Mesenchymal stem cell (in vitro differentiated cells and primary cell): ENCODE results near the gene PRKCD.
A peak's percentile ranks its signal among the peaks of the same experiment; 100 is the strongest.

Experiments used
- DNase-seq: peaks from one replicate; pipeline ENCODE4 v3.0.0-alpha.2; 2013
- H2AFZ ChIP-seq: one replicate; pipeline ENCODE4 v1.6.1; 2013; ENCODE audit warnings: low read depth, mild to moderate bottlenecking, control low read depth, inconsistent platforms, low read length, moderate library complexity
- H2AK5ac ChIP-seq: 2 replicates; pipeline ENCODE4 v1.6.1; 2013; ENCODE audit warnings: low read length, moderate library complexity, mild to moderate bottlenecking, inconsistent platforms; ENCODE audit not compliant: severe bottlenecking
- H2BK120ac ChIP-seq: one replicate; pipeline ENCODE4 v1.6.1; 2013; ENCODE audit warnings: low read depth, mild to moderate bottlenecking, inconsistent platforms, low read length, moderate library complexity
- H2BK12ac ChIP-seq, 2 experiments: one replicate each; pipeline ENCODE4 v1.6.1; 2013; ENCODE audit warnings: inconsistent platforms in 2 of 2, low read length in 2 of 2, mild to moderate bottlenecking in 2 of 2, moderate library complexity in 2 of 2, control low read depth in 1 of 2
- H2BK15ac ChIP-seq: one replicate; pipeline ENCODE4 v1.6.1; 2013; ENCODE audit warnings: mild to moderate bottlenecking, low read depth, inconsistent platforms; ENCODE audit not compliant: poor library complexity, severe bottlenecking
- H2BK5ac ChIP-seq: 2 replicates; pipeline ENCODE4 v1.6.1; 2013; ENCODE audit warnings: low read depth, mild to moderate bottlenecking, low read length, control low read depth, inconsistent platforms; ENCODE audit not compliant: poor library complexity, severe bottlenecking
- H3K14ac ChIP-seq, 2 experiments: one replicate each; pipeline ENCODE4 v1.6.1; 2013; ENCODE audit warnings: inconsistent platforms in 2 of 2, low read length in 2 of 2, control low read depth in 1 of 2, mild to moderate bottlenecking in 1 of 2, moderate library complexity in 1 of 2
- H3K18ac ChIP-seq, 2 experiments: one replicate each; pipeline ENCODE4 v1.6.1; 2013; ENCODE audit warnings: inconsistent platforms in 2 of 2, low read length in 2 of 2, control low read depth in 1 of 2, low read depth in 1 of 2, mild to moderate bottlenecking in 1 of 2
- H3K23ac ChIP-seq, 2 experiments: one replicate each; pipeline ENCODE4 v1.6.1; 2013; ENCODE audit warnings: inconsistent platforms in 2 of 2, low read length in 2 of 2, mild to moderate bottlenecking in 2 of 2, moderate library complexity in 2 of 2, control low read depth in 1 of 2
- H3K27ac ChIP-seq: 2 replicates; pipeline ENCODE4 v1.5.1; 2013; ENCODE audit warnings: mild to moderate bottlenecking, moderate library complexity, low read length, control low read depth, inconsistent platforms; ENCODE audit not compliant: poor library complexity, severe bottlenecking
- H3K27me3 ChIP-seq, 2 experiments: 2 replicates each; pipeline versions ENCODE4 v1.6.1 to v1.7.0; 2013; ENCODE audit warnings: low read length in 2 of 2, mild to moderate bottlenecking in 2 of 2, moderate library complexity in 2 of 2, control low read depth in 1 of 2, inconsistent platforms in 1 of 2; ENCODE audit not compliant: control insufficient read depth in 1 of 2, insufficient read depth in 1 of 2
- H3K36me3 ChIP-seq, 2 experiments: 2 replicates each; pipeline versions ENCODE4 v1.6.1 to v1.7.0; 2013; ENCODE audit warnings: low read length in 2 of 2, control low read depth in 1 of 2, inconsistent platforms in 1 of 2, low read depth in 1 of 2, mild to moderate bottlenecking in 1 of 2; ENCODE audit not compliant: insufficient read depth in 2 of 2, control insufficient read depth in 1 of 2
- H3K4ac ChIP-seq, 2 experiments: one replicate each; pipeline ENCODE4 v1.6.1; 2013; ENCODE audit warnings: inconsistent platforms in 2 of 2, low read length in 2 of 2, mild to moderate bottlenecking in 2 of 2, moderate library complexity in 2 of 2, control low read depth in 1 of 2, low read depth in 1 of 2
- H3K4me1 ChIP-seq: 2 replicates; pipeline ENCODE4 v1.6.1; 2013; ENCODE audit warnings: low read depth, low read length, control low read depth; ENCODE audit not compliant: control insufficient read depth, insufficient read depth
- H3K4me2 ChIP-seq: 2 replicates; pipeline ENCODE4 v1.6.1; 2013; ENCODE audit warnings: low read length, mild to moderate bottlenecking, inconsistent platforms; ENCODE audit not compliant: poor library complexity, severe bottlenecking
- H3K4me3 ChIP-seq, 2 experiments: 2 replicates each; pipeline versions ENCODE4 v1.5.1 to v1.7.0; 2013; ENCODE audit warnings: low read length in 2 of 2, mild to moderate bottlenecking in 2 of 2, control low read depth in 1 of 2, low read depth in 1 of 2; ENCODE audit not compliant: insufficient read depth in 1 of 2
- H3K79me1 ChIP-seq: replicated peaks from 2 replicates; pipeline ENCODE4 v1.6.1; 2013; ENCODE audit warnings: mild to moderate bottlenecking, control low read depth, low read length, inconsistent platforms; ENCODE audit not compliant: poor library complexity, severe bottlenecking
- H3K9ac ChIP-seq: 2 replicates; pipeline ENCODE4 v1.7.0; 2013; ENCODE audit warnings: mild to moderate bottlenecking, low read length, moderate library complexity
- H3K9me3 ChIP-seq: 2 replicates; pipeline ENCODE4 v1.7.0; 2013; ENCODE audit warnings: mild to moderate bottlenecking, low read length; ENCODE audit not compliant: control insufficient read depth
- H4K8ac ChIP-seq: one replicate; pipeline ENCODE4 v1.6.1; 2013; ENCODE audit warnings: inconsistent platforms, mild to moderate bottlenecking, low read length, moderate library complexity
- H4K91ac ChIP-seq: one replicate; pipeline ENCODE4 v1.6.1; 2013; ENCODE audit warnings: mild to moderate bottlenecking, low read length, inconsistent platforms
- WGBS: methylation state at CpG from one replicate; pipeline ENCODE4 v1.1.7; 2013; ENCODE audit warnings: mixed read lengths; 5-methylcytosine and 5-hydroxymethylcytosine counted together

The PRKCD gene

GRCh38 chr3:53114412-53115074 is 46.5 kb upstream of the PRKCD start:
- Histone ChIP-seq H4K8ac (no peak overlapping the region), H3K27ac (no peak overlapping the region), H3K4me1 (peaks cover 5% of the 10 kb centered on the region), H3K4me2 (no peak overlapping the region), H2AK5ac (no peak overlapping the region), H3K18ac (no peak overlapping the region), H3K4ac (no peak overlapping the region), H3K27me3 (no peaks in the 10 kb centered on the region), H3K23ac (no peak overlapping the region), H3K4me3 (no peak overlapping the region), H3K9me3 (no peaks in the 10 kb centered on the region), H2BK15ac (no peak overlapping the region), H2AFZ (no peak overlapping the region), H2BK12ac (no peak overlapping the region), H3K79me1 (peaks cover 16% of the 10 kb centered on the region), H3K36me3 (peaks cover 30 to 45% of the 10 kb centered on the region in 2 experiments), H3K9ac (peak overlapping the region; percentile 74), H2BK5ac (no peak overlapping the region), H2BK120ac (no peak overlapping the region), H3K14ac (no peak overlapping the region), H4K91ac (no peak overlapping the region)
- DNase-seq, result peak; percentile 7
- 79% methylated on average over 3 of the region's 5 CpGs for WGBS

GRCh38 chr3:53116956-53117355 is 44.1 kb upstream of the PRKCD start:
- Histone ChIP-seq H3K23ac (no peak overlapping the region), H2BK5ac (no peak overlapping the region), H3K27me3 (no peaks in the 10 kb centered on the region), H2BK12ac (no peak overlapping the region), H2BK15ac (no peak overlapping the region), H2BK120ac (no peak overlapping the region), H3K9ac (no peak overlapping the region), H3K27ac (no peak overlapping the region), H4K91ac (no peak overlapping the region), H2AK5ac (no peak overlapping the region), H4K8ac (no peak overlapping the region), H2AFZ (no peak overlapping the region), H3K36me3 (peaks cover 39 to 62% of the 10 kb centered on the region in 2 experiments), H3K4me1 (peaks cover 4% of the 10 kb centered on the region), H3K4ac (no peak overlapping the region), H3K18ac (no peak overlapping the region), H3K14ac (no peak overlapping the region), H3K4me2 (no peak overlapping the region), H3K79me1 (peaks cover 14% of the 10 kb centered on the region), H3K9me3 (no peaks in the 10 kb centered on the region), H3K4me3 (no peak overlapping the region)
- 100% methylated on average over 1 of the region's 1 CpG for WGBS
- DNase-seq, result no peak

GRCh38 chr3:53120336-53120735 is 40.7 kb upstream of the PRKCD start:
- Histone ChIP-seq H3K23ac (no peak overlapping the region), H2BK120ac (no peak overlapping the region), H3K4me1 (no peaks in the 10 kb centered on the region), H3K9me3 (no peaks in the 10 kb centered on the region), H2BK15ac (no peak overlapping the region), H2AK5ac (no peak overlapping the region), H4K8ac (no peak overlapping the region), H3K4me3 (no peak overlapping the region), H2AFZ (no peak overlapping the region), H3K79me1 (peaks cover 16% of the 10 kb centered on the region), H3K27ac (no peak overlapping the region), H2BK12ac (no peak overlapping the region), H4K91ac (no peak overlapping the region), H3K9ac (no peak overlapping the region), H2BK5ac (no peak overlapping the region), H3K27me3 (no peaks in the 10 kb centered on the region), H3K4ac (no peak overlapping the region), H3K4me2 (no peak overlapping the region), H3K14ac (no peak overlapping the region), H3K36me3 (peaks cover 53 to 92% of the 10 kb centered on the region in 2 experiments), H3K18ac (no peak overlapping the region)
- no peak for DNase-seq
- WGBS, result 98% methylated on average over 3 of the region's 5 CpGs

- Histone ChIP-seq H3K18ac (no peak overlapping the region), H2BK120ac (no peak overlapping the region), H3K27me3 (no peaks in the 10 kb centered on the region), H3K79me1 (peaks cover 19% of the 10 kb centered on the region), H3K14ac (no peak overlapping the region), H2BK5ac (no peak overlapping the region), H3K27ac (no peak overlapping the region), H3K4me3 (no peak overlapping the region), H3K9me3 (no peaks in the 10 kb centered on the region), H3K23ac (no peak overlapping the region), H3K4me2 (no peak overlapping the region), H2BK12ac (no peak overlapping the region), H2AFZ (no peak overlapping the region), H4K8ac (no peak overlapping the region), H3K36me3 (peaks cover 52 to 97% of the 10 kb centered on the region in 2 experiments), H2BK15ac (no peak overlapping the region), H2AK5ac (no peak overlapping the region), H3K4me1 (no peaks in the 10 kb centered on the region), H3K4ac (no peak overlapping the region), H3K9ac (peak overlapping the region; percentile 31), H4K91ac (no peak overlapping the region)
- 97% methylated on average over 4 of the region's 4 CpGs for WGBS
- no peak for DNase-seq
Observed at GRCh38 chr3:53122255-53122932, 38.6 kb upstream of the PRKCD start.
